Stimulated activated CD4-positive, alpha-beta T cell treated with anti-CD3 and anti-CD28 coated beads, Interleukin-2, amount 100 ng/mL, for 4 hours (primary cell): ENCODE measurements around the gene XK.
A peak's percentile ranks its signal among the peaks of the same experiment; 100 is the strongest.
"Not testable (repeated sequence)": the region's sequence is repeated elsewhere in the genome, so short reads cannot be mapped to it uniquely, and the experiment has no call there.

Experiments used
- DNase-seq: peaks from one replicate; pipeline ENCODE4 v3.0.0-alpha.2; 2020; ENCODE audit warnings: low read depth

The XK gene, protein sequence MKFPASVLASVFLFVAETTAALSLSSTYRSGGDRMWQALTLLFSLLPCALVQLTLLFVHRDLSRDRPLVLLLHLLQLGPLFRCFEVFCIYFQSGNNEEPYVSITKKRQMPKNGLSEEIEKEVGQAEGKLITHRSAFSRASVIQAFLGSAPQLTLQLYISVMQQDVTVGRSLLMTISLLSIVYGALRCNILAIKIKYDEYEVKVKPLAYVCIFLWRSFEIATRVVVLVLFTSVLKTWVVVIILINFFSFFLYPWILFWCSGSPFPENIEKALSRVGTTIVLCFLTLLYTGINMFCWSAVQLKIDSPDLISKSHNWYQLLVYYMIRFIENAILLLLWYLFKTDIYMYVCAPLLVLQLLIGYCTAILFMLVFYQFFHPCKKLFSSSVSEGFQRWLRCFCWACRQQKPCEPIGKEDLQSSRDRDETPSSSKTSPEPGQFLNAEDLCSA

GRCh38 chrX:37685381-37686359 lies at the start of gene XK:
XK (plus strand) TSS chrX:37685791; CDS start chrX:37685962, 171 bp downstream.
- peak; percentile 0 for DNase-seq

GRCh38 chrX:37638047-37638446 lies 47.5 kb upstream of the XK start:
- DNase-seq: no peak

DNA sequence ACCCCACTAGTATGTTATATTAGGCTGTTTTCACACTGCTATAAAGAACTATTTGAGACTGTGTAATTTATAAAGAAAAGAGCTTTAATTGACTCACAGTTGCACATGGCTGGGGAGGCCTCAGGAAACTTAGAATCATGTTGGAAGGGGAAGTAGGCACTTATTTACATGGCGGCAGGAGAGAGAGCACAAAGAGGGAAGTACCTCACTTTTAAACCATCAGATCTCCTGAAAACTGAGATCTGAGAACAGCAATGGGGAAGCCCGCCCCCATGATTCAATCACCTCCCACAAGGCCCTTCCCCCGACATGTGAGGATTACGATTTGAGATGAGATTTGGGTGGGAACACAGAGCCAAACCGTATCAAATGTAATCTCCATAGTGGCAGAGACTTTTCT lies 45.4 kb upstream of the XK start:
- DNase-seq: no peak

GRCh38 chrX:37641859-37642258 lies 43.7 kb upstream of the XK start:
- no peak for DNase-seq

- no peak for DNase-seq
These were observed 40.9 kb upstream of the XK start for GRCh38 chrX:37644381-37645305.

DNA sequence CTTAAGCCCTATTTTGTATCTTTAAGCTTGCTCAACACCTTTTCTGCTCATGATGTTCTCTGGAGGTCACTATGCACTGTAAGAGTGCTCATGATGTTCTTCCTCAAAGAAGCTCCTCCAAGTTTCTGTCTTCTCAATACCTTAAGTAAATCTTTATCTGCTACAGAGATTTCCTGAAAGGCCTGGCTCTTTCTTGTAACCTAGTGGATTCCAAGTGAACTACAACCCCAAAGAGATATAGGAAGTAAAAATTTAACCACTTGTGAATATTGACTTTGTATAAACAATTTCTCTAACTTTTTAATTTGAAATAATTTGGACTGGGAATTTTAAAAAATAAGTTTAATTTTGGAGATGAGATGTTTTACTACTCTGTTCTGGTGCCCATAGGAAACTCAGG lies 39.3 kb upstream of the XK start:
- DNase-seq: no peak

- not testable (repeated sequence) for DNase-seq
These were observed 34.7 kb upstream of the XK start for GRCh38 chrX:37650879-37651278.

GRCh38 chrX:37651921-37652452 lies 33.6 kb upstream of the XK start:
- DNase-seq: no peak

DNA sequence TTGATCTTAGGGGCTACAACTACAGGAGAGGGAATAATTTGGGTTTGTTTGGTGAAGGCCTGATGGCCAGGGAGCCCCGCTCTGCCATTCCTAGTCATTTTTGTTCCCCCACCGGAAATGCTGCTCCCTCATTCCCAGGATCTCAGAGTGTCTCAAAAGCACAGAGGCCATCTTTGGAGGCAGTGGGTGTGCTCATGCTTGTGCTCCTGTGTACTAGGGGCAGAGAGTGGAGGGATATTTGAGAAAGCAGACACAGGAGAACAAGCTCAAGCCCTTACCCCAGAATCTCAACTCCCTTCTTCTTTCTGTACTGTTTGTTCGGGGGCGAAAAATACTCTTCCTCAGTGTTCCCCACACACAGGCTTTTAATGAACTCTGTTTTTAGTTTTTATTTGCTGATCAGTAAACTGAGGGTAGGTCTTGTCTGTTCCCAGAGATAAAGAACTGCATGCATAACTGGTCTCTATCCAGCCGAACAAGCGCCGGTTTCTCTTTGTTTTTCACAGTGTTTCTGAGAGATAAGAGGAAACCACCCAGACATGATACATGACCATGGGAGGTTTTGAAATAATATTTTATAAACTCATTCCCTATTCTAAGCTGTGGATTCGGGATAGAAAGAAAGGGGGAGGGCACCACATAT lies 32.9 kb upstream of the XK start:
- DNase-seq: no peak

DNA sequence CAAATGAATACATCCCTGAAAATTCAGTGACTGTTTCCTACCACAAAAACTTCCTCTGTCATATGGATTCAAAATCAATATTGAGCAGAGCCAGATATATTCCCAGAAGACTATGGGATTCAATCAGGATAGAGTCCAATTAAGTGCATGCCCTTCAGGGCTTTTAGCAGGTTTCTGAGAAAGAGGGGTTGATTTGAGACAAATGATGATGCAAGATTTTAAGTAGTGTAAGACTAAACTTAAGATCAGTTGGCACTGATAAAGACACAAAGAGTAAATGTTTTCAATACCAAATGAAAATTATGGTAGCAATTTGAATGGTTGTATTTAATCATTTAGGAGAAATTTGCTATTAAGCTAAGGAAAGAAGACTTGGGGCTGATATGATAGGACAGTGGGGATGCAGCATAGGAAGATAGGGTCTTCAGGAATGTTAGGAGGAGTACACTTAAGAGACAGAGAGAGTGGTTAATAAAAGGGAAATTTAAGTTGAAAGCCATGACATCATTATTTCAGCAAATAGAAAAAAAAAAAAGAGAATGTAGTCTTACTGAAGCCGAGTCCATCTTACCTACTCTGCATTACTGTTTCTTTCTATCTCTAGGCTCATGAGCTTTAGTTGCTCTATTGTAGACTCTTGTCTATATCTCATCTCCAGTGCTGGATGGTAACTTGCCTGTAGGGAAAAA lies 32.0 kb upstream of the XK start:
- DNase-seq: no peak

DNA sequence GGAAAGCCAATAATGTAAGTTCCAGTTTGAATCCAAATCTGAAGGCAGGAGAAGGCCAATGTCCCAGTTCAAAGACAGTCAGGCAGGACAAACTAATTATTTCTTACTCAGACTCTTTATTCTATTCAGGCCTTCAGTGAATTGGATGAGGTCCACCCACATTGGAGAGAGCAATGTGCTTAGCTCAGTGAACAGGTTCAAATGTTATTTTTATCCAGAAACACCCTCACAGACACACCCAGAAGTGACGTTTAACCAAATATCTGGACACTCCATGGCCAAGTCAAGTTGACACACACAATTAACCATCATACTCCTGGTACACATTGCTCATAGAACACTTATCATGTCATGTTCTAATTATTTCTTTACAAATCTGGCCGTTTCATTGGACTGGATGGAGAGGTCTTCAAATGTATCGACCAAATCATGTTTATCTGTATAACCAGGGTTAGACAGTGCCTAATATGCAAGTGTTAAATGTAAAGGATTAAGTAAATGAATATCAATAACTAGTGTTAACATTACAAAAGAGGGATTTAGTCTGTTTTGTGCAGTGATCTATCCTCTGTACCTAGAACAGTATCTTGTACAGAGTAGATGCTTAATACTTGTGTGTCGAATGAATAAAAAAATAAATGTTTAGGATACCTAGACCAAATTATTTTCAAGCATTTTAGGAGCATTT lies 27.1 kb upstream of the XK start:
- no peak for DNase-seq

DNA sequence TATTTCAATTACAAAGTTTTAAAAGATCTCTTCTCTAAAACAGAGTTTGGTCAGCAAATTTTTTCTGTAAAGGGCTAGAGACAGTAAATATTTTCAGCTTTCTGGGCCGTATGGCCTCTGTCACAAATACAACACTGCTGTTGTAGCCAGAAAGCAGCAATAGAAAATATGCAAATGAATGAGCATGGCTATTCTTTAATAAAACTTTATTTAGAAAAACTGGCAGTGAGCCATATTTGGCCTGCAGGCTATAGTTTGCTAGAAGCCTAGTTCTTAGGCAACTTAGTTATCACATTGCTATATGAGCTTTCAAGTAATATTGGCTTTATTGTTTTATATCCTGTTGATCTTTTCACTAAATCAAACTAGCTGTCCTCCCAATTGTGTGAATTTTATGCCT lies 26.5 kb upstream of the XK start:
- no peak for DNase-seq

DNA sequence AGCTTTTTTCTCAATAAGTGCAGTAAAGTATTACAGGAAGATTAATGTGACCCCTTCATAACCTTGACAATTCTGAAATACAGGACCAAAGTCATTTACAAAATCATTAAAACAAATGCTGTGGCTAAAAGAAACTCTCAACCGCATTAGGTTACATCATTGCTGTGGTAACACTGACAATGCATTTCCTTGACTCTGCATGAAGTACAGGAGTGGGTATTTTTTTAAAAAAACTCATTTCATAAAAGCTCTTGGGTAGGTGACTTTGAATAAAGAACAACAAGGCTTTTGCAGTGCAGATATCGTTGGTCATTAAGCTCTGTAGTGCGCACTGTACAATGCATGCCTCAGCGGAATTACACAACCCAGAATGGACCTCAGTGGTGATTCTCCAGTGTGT lies 23.4 kb upstream of the XK start:
- no peak for DNase-seq

GRCh38 chrX:37666516-37666915 lies 19.1 kb upstream of the XK start:
- no peak for DNase-seq

DNA sequence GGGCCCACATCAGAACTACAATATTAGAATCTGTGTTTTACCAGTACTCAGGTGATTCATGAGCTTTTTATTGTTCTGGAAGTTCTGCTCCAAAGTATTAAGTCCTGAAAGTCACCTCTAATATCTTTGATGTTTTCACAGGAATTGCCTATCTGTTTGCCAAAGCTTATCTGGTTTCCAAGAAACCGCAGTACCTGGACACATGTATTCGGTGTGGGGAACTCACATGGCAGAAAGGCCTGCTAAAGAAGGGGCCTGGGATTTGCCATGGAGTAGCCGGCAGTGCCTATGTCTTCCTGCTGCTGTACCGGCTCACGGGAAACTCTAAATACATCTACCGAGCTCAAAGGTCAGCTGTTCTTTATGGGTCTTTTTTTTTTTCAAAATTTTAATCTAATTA lies 18.4 kb upstream of the XK start:
- no peak for DNase-seq

DNA sequence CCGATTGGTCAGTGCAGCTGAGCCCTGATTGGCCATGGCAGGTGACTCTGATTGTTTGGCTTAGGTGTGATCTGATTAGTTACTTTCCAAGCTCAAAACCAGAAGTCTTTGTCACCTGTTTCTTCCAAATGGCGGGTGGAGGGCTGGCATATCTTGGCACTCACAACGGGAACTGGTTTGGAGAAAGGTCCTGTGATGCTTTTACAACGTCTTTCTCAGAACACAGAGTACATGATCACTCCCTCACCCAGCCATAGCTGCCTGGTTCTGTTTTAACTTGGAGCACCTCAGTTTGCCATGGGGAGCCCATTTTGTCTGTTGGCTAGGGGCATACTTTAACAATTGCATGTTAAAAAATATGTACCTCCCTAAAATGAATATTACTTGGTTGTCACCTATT lies 13.0 kb upstream of the XK start:
- DNase-seq: no peak

GRCh38 chrX:37676811-37677210 lies 8.8 kb upstream of the XK start:
- no peak for DNase-seq

- no peak for DNase-seq
These were observed 8.3 kb upstream of the XK start for GRCh38 chrX:37677243-37677642.

DNA sequence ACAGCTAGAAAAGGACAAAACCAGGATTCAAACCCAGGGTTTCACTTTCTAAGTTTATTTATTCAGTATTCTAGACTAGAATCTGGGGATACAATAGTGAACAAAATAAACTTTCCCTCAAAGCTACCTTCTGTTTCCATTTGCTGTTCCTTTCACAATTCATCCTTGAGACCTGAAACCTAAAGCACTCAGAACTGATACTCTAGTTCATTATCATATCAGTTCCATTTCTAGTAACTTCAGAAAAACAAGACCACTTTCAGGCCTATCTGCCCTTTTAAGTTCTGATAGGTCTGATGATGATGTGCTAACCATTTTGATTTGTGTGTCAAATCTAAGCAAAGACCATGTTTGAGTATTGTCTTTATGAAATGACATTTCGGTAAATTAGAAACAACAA lies 7.8 kb upstream of the XK start:
- DNase-seq: no peak

DNA sequence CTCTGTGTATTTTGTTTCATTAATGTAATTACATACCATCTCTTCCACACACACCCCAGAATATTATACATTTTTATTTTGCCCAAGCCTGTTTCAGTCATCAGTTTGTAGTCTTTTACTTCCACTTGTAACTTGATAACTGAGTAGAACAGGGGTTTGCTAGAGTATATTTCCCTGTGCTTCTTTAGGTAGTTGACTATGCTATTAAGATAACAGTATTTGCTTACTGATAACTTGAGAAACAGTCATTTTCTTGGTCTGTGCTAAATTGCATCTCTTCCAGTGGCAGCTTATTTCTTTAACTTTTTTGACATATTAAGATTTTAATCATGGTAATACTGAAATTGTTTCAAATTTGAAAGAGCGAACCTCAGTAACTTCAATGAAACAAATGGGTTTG lies 7.0 kb upstream of the XK start:
- no peak for DNase-seq
